Aorta (tissue), 5 donors: ENCODE measurements around the gene E2F1. TPM values are rescaled to one million over a fixed set of nuclear protein-coding genes. Genes with fewer than 3 reads are reported as not detected.

Experiments used
- ATAC-seq: fragments of 200-7000 bp; cut with Tn5 transposase; one replicate; pipeline ENCODE4 v1.9.1; 2022; ENCODE audit warnings: moderate library complexity; ENCODE audit not compliant: low FRiP score
- DNase-seq, 2 donors: peaks; one replicate each; pipeline ENCODE4 v3.0.0-alpha.2; 2020
- H3K27ac ChIP-seq, 2 donors: one replicate each; pipeline ENCODE4 v1.5.1; 2013; ENCODE audit warnings: low read length in 2 of 2, mild to moderate bottlenecking in 2 of 2, moderate library complexity in 2 of 2, control low read depth in 1 of 2, inconsistent platforms in 1 of 2, low read depth in 1 of 2
- H3K27me3 ChIP-seq, 2 donors: one replicate each; pipeline ENCODE4 v1.6.1; 2013; ENCODE audit warnings: control low read depth in 1 of 2, low read length in 1 of 2, mild to moderate bottlenecking in 1 of 2, moderate library complexity in 1 of 2; ENCODE audit not compliant: insufficient read depth in 2 of 2, control insufficient read depth in 1 of 2
- H3K36me3 ChIP-seq, 2 donors: one replicate each; pipeline ENCODE4 v1.6.1; 2013; ENCODE audit warnings: control low read depth in 1 of 2, low read length in 1 of 2, mild to moderate bottlenecking in 1 of 2; ENCODE audit not compliant: insufficient read depth in 2 of 2, control insufficient read depth in 1 of 2
- H3K4me1 ChIP-seq, 2 donors: one replicate each; pipeline ENCODE4 v1.6.1; 2013; ENCODE audit warnings: low read length in 2 of 2, control low read depth in 1 of 2, mild to moderate bottlenecking in 1 of 2, moderate library complexity in 1 of 2; ENCODE audit not compliant: insufficient read depth in 2 of 2, control insufficient read depth in 1 of 2
- H3K4me3 ChIP-seq, 2 donors: one replicate each; pipeline ENCODE4 v1.5.1; 2013; ENCODE audit warnings: low read length in 2 of 2, control low read depth in 1 of 2, mild to moderate bottlenecking in 1 of 2
- H3K9me3 ChIP-seq: one replicate; pipeline ENCODE4 v1.6.1; 2013; ENCODE audit warnings: mild to moderate bottlenecking, low read length; ENCODE audit not compliant: control insufficient read depth
- WGBS, 2 donors: extraction: QIAGEN DNeasy Blood & Tissue Kit; methylation state at CpG; one replicate each; pipeline ENCODE4 v1.1.7; 2013; 5-methylcytosine and 5-hydroxymethylcytosine counted together
- intact Hi-C, 2 donors: fragments of 100-400 bp; cut with DNase I; formaldehyde crosslinking; loops; one replicate each; pipeline versions ENCODE4 v1.14.2 to v1.15.0; 2022
- polyA plus RNA-seq, 2 donors: library from polyadenylated mRNA; stranded (reverse); fragments of 200-250 nt; gene quantifications; one replicate each; pipeline ENCODE4 v1.2.3, GENCODE V29; 2013
- total RNA-seq, 2 donors: library from RNA; stranded (reverse); fragmentation: NEBNext Ultra II Directional; extraction: Animal tissue kit (Norgen Biotek cat#: 25700); gene quantifications; one replicate each; pipeline ENCODE4 v1.2.1, GENCODE V29; 2021
- donor health status: healthy with polysubstance abuse.
- donor health status: Bipolar disorder and iron deficiency.
- donor health status: DM: no; HTN: no; CAD: no.
- donor health status: DM: no; HTN: no; CAD: no.
- donor health status: DM: yes; HTN: yes; CAD: no.

The E2F1 gene
- total and polyA plus RNA-seq, 4 donors = 1.4 to 1.6 (median 1.6) TPM

DNA sequence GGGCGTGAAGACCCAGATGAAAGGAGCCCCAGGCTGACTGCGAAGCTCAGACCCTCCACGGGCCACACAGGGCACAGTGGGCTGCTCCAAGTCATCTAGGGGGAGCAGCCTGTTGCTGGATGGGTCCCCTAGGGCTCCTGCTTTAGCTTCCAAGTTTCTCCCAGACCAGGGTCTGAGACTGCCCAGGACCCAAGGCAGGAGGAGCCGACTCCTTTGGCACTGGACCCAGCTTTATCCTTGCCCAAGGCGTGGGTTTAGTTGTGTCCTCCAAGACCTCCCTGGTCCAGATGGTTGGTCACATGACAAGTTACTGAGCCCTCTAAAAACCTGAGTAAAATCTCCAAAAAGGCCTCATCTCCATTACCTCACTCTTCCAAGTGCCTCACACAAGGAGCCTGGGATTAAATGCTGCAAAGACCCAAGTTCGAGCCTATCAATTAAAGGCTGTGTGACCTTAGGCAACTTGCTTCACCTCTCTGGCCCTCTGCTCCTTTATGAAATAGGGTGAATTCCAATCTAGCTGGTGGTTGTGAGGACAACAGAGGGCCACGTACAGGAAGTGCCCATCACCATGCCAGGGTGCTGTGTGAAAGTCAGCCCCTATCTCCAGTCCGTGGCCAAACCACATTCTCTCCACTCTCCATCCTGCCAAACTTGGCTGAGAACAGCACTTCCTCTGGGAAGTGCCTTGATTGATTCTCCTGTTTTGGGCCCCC is 14.5 kb downstream of the E2F1 start:
- DNase-seq (no peak), ATAC-seq (no peak)
- Histone ChIP-seq H3K27me3 (no peaks in the 10 kb centered on the region), H3K4me3 (no peak overlapping the region), H3K9me3 (no peaks in the 10 kb centered on the region), H3K36me3 (no peaks in the 10 kb centered on the region), H3K27ac (no peak overlapping the region), H3K4me1 (no peaks in the 10 kb centered on the region)
- WGBS, 2 donors = 73 to 80% methylated on average over 8 of the region's 8 CpGs
- intact Hi-C loops = no loop called here

DNA sequence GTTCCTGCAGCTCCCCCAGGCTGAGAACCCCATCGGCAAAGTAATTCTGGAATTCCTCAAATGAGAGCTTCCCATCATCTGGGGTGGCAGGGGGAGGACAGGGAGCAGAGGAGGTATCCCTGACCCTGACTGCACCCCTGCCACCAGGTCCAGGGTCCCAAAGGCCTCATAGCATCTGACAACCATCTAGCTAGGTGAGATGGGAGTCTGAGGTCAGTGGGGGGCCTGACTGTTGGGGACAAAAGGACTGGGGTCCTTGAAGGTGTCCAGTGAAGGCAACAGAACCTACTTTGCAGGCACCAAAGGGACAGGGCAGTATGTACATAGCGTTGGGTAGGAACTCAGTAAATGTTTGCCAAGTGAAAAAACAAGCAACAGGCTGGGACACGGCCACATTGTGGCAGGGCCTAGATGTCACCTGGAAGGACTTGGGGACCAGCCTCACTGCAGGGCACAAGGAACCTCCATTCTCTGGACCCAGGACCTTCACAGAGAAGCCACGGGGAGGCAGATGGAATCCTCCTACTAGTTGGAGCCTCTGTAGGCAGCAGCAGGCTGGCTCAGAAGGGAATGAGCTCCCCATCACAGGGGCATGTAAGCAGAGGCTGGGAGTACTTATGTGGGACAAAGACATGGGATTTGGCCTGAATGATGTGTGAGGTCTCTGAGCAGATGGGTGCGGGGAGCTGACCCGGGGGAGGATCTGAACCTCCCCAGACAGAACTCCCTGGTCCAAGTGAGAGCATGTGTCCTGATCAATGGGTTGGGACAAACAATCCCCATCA is 15.3 kb downstream of the E2F1 start:
- 68 to 83% methylated on average over 6 of the region's 6 CpGs for WGBS, 2 donors
- intact Hi-C loops = no loop called here
- Histone ChIP-seq H3K9me3 (no peaks in the 10 kb centered on the region), H3K4me1 (no peaks in the 10 kb centered on the region), H3K36me3 (no peaks in the 10 kb centered on the region), H3K27me3 (no peaks in the 10 kb centered on the region), H3K27ac (no peak overlapping the region), H3K4me3 (no peak overlapping the region)
- ATAC-seq (no peak), DNase-seq (no peak)

DNA sequence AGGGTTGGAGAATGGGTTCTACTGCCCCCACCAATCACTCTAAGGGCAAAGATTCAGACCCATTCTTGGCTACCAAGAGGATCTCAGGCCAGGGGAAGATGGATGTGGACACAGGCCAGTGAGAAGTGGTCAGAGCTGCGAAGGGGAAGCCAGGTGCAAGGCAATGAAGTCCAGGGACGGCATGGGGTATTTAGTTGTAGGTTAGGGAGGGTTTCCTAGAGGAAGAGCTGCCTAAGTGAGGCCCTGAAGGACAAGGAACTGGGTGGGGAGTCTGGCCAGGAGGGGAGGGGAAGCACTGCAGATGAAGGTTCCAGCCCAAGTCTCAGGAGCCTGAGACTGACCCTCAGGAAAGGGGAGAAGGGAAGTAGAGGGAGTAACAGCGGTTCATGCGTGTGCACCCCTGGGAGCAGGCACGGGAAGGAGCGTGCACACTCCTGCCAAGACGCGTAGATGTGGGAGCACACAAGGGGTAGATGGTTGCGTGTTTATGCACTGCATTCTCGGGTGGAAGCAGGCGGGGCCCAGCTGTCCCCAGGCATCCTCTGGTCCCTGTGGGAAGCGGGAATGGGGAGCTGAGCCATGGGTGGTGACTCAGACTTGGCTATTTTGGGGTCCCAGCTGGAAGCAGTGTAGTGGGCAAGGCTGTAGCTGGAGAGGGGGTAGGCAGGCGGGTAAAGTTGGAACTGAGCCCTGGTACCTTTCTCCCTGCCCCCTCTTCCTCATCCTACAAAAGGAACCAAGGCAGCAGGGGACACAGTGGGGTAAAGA is 16.1 kb downstream of the E2F1 start:
- 38 to 57% methylated on average over 13 of the region's 13 CpGs for whole genome bisulfite sequencing, 2 donors
- no peaks in the 10 kb centered on the region for H3K27me3 ChIP-seq
- H3K4me3 ChIP-seq = no peak overlapping the region
- H3K27ac ChIP-seq = no peak overlapping the region
- intact Hi-C loops = loop anchor here in 1 of 2 donors (5.0 kb wide), 2 partner anchors 213 to 253 kb away; no protein-coding TSS in a partner anchor
- H3K9me3 ChIP-seq = no peaks in the 10 kb centered on the region
- ATAC-seq = no peak
- H3K4me1 ChIP-seq = no peaks in the 10 kb centered on the region
- H3K36me3 ChIP-seq = no peaks in the 10 kb centered on the region
- DNase-seq = no peak

DNA sequence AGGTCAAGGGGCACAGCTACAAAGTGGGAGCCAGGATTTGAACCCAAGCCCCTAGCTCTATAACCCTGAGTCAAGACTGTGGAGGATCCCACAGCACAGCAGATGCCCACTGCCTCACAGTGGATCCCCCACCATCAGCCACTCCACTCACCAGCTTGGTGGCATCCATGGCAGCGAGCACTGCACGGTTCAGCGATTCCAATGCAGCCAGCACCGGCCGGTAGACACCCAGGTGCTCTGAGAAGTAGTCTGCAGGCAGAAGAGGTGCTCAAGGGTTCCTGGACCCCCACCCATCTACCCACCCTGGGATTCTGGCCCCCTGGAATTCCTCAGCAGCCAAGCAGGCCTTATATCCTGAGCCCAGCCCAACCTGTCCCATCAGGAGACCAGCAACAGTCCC is 17.0 kb downstream of the E2F1 start:
- H3K27ac ChIP-seq = no peak overlapping the region
- no peaks in the 10 kb centered on the region for H3K36me3 ChIP-seq
- ATAC-seq = no peak
- no peaks in the 10 kb centered on the region for H3K27me3 ChIP-seq
- intact Hi-C loops = loop anchor here in 1 of 2 donors (5.0 kb wide), 2 partner anchors 212 to 252 kb away; no protein-coding TSS in a partner anchor
- 89 to 91% methylated on average over 5 of the region's 5 CpGs for WGBS, 2 donors
- no peaks in the 10 kb centered on the region for H3K4me1 ChIP-seq
- no peak overlapping the region for H3K4me3 ChIP-seq
- no peaks in the 10 kb centered on the region for H3K9me3 ChIP-seq
- no peak for DNase-seq

DNA sequence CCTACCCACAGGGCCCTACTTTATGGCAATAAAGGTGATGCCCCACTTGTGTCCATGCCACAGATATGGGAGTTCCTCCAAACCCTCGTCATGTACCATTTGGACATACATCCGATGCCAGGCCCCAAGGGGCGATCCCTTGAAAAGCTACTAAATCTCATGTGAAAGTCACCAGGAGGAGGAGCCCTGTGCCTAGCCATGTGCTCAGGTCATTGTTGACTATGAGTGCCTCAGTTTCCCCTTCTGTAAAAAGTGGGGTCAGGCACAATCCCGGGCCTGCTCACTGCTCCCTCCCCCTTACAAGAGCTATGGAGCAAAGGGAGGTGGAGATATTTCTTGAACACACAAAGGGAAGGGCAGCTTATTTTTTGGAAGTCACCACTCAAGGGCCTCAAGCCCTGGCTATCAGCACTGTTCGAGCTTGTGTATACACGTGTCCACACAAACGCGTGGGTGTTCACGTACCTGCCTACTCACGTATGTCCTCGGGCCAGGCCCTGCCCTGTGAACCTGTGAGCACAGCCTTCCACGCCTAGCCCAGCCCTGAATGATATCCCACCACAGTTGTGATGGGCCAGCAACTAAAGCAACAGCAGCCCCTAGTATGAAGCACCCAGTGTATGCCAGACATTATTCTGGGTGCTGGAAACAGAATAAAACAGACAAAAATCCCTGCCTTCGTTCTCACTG is 17.6 kb downstream of the E2F1 start:
- intact Hi-C loops = loop anchor here in 1 of 2 donors (5.0 kb wide), 2 partner anchors 211 to 251 kb away; no protein-coding TSS in a partner anchor
- no peaks in the 10 kb centered on the region for H3K4me1 ChIP-seq
- no peak overlapping the region for H3K4me3 ChIP-seq
- H3K36me3 ChIP-seq = no peaks in the 10 kb centered on the region
- WGBS, 2 donors = 84 to 87% methylated on average over 13 of the region's 13 CpGs
- no peaks in the 10 kb centered on the region for H3K9me3 ChIP-seq
- ATAC-seq (no peak), DNase-seq (no peak)
- no peaks in the 10 kb centered on the region for H3K27me3 ChIP-seq
- H3K27ac ChIP-seq = no peak overlapping the region

DNA sequence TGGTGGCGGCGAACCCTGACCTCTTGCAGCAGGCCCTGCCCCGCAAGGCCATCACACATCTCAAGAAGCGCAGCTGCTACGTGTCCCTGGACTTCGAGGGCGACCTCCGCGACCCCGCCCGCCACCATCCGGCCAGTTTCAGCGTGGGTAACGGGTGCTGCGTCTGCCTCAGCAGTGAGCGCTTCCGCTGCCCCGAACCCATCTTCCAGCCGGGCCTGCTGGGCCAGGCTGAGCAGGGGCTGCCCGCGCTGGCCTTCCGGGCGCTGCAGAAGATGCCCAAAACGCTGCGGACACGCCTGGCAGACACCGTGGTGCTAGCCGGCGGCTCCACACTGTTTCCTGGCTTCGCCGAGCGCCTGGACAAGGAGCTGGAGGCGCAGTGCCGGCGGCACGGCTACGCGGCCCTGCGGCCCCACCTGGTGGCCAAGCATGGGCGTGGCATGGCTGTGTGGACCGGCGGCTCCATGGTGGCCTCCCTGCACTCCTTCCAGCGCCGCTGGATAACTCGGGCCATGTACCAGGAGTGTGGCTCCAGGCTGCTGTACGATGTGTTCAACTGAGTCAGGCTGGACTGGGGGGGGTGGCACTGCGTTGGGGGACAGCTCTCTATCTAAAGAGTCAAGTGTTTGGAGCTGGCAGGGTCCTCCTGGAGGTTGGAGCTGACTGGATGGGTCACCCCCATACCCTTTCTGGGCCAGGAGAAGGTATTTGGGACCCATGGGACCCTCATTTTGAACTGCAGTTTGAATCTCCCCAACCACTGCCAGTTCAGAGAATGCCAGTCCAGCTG is 18.3 kb downstream of the E2F1 start:
- Histone ChIP-seq H3K27me3 (no peaks in the 10 kb centered on the region), H3K9me3 (no peaks in the 10 kb centered on the region), H3K36me3 (no peaks in the 10 kb centered on the region), H3K4me3 (peak overlapping the region in 1 of 2 donors; percentile 28), H3K27ac (peak overlapping the region in 1 of 2 donors; percentile 75), H3K4me1 (no peaks in the 10 kb centered on the region)
- ATAC-seq (peak; percentile 85), DNase-seq (peak; percentile 85 to 92)
- 8 to 27% methylated on average over 45 to 47 of the region's 47 CpGs for WGBS, 2 donors
- intact Hi-C loops = loop anchor here in 1 of 2 donors (5.0 kb wide), 2 partner anchors 211 to 251 kb away; no protein-coding TSS in a partner anchor

DNA sequence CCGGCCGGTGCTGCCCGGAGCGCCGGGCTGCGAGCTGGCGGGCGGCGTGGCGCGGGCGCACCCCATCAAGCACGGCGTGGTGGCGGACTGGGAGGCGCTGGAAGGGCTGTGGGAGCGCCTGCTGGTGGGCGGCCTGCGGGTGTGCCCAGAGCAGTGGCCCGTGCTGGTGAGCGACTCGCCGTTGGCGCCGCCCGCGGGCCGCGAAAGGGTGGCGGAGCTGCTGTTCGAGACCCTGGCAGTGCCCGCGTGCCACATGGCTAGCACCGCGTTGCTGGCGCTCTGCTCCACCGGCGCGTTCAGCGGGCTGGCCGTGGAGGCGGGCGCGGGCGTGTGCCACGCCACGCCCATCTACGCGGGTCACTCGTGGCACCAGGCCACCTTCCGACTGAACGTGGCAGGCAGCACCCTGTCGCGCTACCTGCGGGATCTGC is 18.9 kb downstream of the E2F1 start:
- intact Hi-C loops = loop anchor here in 1 of 2 donors (5.0 kb wide), 2 partner anchors 210 to 250 kb away; no protein-coding TSS in a partner anchor

More for the DNA sequence above, 18.9 kb downstream of the E2F1 start:
- H3K4me1 ChIP-seq = no peaks in the 10 kb centered on the region
- peak; percentile 74 to 88 for DNase-seq
- H3K36me3 ChIP-seq = no peaks in the 10 kb centered on the region
- 3 to 7% methylated on average over 45 to 55 of the region's 55 CpGs for WGBS, 2 donors
- H3K27ac ChIP-seq = peak overlapping the region in 1 of 2 donors; percentile 75
- H3K27me3 ChIP-seq = no peaks in the 10 kb centered on the region
- peak overlapping the region; percentile 12 to 28 for H3K4me3 ChIP-seq
- ATAC-seq = peak; percentile 39
- no peaks in the 10 kb centered on the region for H3K9me3 ChIP-seq
